Body of pancreas (tissue), 4 donors: ENCODE results near the gene ARHGAP26.

ENCODE experiments used
- POLR2A ChIP-seq, 3 donors: fragments of 450-650 bp; IDR thresholded peaks; one replicate each; pipeline ENCODE4 v1.6.1; 2016; ENCODE audit warnings: antibody characterized with exemption in 3 of 3, mild to moderate bottlenecking in 2 of 3
- TF ChIP-seq, protein P1 (sequence below), 7 experiments: fragments of 450-650 bp in 4 of 7; fragments of 200-600 bp in 3 of 7; sonication (generic) in 3 of 7; IDR thresholded peaks; one replicate each; pipeline ENCODE4 v1.5.1; 2016 to 2019; ENCODE audit warnings: antibody characterized with exemption in 7 of 7

DNA sequence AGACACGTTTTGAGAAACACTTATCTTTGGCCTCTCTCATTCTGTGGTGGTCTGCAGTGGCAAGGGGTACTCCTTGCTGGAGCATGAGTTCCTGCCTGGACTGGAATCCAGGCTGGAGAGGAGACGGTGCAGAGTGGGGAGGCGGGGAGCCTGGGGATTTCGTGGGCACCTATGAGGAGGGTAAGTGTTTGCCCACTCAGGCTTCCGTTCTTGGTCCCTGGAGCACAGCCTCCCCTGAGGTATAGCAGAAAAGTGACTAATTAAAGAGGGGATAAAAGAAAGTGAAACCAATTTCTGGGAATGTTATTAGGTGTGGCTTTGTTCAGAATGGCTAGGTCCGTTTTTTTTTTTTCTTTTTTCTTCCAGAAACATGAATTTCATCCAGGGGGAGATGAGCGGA is 90.8 kb downstream of the ARHGAP26 start:
- no peak for TF ChIP-seq POLR2A (IDR thresholded peaks at IDR 0.05)
- TF ChIP-seq, protein P1, sequence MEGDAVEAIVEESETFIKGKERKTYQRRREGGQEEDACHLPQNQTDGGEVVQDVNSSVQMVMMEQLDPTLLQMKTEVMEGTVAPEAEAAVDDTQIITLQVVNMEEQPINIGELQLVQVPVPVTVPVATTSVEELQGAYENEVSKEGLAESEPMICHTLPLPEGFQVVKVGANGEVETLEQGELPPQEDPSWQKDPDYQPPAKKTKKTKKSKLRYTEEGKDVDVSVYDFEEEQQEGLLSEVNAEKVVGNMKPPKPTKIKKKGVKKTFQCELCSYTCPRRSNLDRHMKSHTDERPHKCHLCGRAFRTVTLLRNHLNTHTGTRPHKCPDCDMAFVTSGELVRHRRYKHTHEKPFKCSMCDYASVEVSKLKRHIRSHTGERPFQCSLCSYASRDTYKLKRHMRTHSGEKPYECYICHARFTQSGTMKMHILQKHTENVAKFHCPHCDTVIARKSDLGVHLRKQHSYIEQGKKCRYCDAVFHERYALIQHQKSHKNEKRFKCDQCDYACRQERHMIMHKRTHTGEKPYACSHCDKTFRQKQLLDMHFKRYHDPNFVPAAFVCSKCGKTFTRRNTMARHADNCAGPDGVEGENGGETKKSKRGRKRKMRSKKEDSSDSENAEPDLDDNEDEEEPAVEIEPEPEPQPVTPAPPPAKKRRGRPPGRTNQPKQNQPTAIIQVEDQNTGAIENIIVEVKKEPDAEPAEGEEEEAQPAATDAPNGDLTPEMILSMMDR (IDR thresholded peaks at IDR 0.05), result no peak
